ENCODE data around the gene TTN. TPM values are rescaled to one million over a fixed set of nuclear protein-coding genes. Genes with fewer than 3 reads are reported as not detected.

Gene TTN
- total RNA-seq, 2 donors from 2014 or later = 1,330 to 3,257 TPM

DNA sequence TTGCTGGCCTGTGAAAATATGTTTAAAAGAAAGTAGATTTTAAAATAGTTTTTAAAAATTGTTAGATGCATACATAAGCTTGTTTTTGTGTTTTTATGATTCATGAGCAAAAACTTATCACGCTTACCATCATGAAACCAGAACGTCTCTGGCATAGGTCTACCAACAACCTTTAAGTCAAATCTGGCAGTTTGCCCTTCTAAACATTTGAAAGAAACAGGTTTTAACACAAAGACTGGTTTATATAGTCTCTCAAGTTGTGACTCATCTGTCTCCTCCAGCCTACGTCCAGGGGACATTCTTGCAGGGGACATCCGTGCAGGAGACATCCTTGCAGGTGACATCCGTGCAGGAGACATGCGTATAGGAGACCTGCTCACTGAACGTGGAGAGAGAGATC, 29.6 kb downstream of the TTN start:
- no peak overlapping the region for H3K27ac ChIP-seq
- peaks cover 0 to 5% of the 10 kb centered on the region in 2 donors for H3K4me1 ChIP-seq
- H3K36me3 ChIP-seq = peaks cover 100% of the 10 kb centered on the region

DNA sequence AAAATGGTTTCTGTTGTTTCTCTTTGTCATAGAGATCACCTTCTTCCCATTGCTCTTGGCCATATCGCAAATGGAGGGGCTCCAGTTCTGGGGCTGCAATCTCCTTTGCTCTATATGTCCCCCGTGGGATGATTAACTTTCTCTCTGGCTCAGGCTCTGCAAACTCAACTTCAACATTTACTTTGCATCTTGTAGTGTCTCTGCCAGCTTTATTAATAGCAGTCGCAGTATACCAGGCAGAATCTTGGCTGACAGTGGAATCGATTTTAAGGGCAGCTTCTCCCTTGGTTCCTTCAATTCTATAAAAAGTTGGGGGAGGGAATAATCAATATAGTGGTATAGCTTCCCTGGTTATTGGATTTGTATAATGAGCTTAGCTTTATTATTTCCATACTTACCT, 30.5 kb downstream of the TTN start:
- TF ChIP-seq, protein P1, sequence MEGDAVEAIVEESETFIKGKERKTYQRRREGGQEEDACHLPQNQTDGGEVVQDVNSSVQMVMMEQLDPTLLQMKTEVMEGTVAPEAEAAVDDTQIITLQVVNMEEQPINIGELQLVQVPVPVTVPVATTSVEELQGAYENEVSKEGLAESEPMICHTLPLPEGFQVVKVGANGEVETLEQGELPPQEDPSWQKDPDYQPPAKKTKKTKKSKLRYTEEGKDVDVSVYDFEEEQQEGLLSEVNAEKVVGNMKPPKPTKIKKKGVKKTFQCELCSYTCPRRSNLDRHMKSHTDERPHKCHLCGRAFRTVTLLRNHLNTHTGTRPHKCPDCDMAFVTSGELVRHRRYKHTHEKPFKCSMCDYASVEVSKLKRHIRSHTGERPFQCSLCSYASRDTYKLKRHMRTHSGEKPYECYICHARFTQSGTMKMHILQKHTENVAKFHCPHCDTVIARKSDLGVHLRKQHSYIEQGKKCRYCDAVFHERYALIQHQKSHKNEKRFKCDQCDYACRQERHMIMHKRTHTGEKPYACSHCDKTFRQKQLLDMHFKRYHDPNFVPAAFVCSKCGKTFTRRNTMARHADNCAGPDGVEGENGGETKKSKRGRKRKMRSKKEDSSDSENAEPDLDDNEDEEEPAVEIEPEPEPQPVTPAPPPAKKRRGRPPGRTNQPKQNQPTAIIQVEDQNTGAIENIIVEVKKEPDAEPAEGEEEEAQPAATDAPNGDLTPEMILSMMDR (IDR thresholded peaks at IDR 0.05) = no peak
- no peaks in the 10 kb centered on the region for H3K9me3 ChIP-seq
- H3K4me3 ChIP-seq = no peak overlapping the region
- H3K4me1 ChIP-seq = no peaks in the 10 kb centered on the region
- H3K36me3 ChIP-seq = peaks cover 100% of the 10 kb centered on the region
- H3K27ac ChIP-seq = no peak overlapping the region
- DNase-seq (ENCODE audit: low spot score) = no peak
- H3K27me3 ChIP-seq = no peaks in the 10 kb centered on the region

More for the DNA sequence above, 29.6 kb downstream of the TTN start:
- Histone ChIP-seq H3K27me3 (no peaks in the 10 kb centered on the region), H3K9me3 (no peaks in the 10 kb centered on the region), H3K4me3 (no peak overlapping the region)
- TF ChIP-seq, protein P1 (IDR thresholded peaks at IDR 0.05) = no peak
- no peak for DNase-seq (ENCODE audit: low spot score)

DNA sequence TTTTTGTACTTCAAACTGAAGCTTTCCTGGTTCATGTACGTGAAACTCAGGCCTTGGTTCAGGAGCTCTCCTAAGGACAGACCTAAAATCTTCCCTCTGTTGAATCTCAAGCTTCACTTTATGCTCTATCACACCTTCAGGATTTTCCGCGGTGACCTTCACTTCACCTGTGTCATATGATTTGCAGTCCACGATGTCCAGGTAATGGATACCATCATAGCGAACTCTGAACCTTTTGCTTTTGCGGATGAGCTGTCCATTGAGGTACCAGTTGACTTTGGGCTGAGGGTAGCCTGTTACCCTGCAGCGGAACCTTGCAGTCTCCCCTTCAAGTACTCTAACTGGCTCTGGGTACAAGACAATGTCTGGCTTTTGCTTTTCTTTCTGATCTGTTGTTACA, 31.2 kb downstream of the TTN start:
- no peaks in the 10 kb centered on the region for H3K27me3 ChIP-seq
- no peak overlapping the region for H3K4me3 ChIP-seq
- no peak for DNase-seq (ENCODE audit: low spot score)
- no peak overlapping the region for H3K27ac ChIP-seq
- peaks cover 100% of the 10 kb centered on the region for H3K36me3 ChIP-seq
- no peaks in the 10 kb centered on the region for H3K9me3 ChIP-seq
- H3K4me1 ChIP-seq = no peaks in the 10 kb centered on the region
- TF ChIP-seq, protein P1 (IDR thresholded peaks at IDR 0.05) = no peak

- H3K9me3 ChIP-seq = no peaks in the 10 kb centered on the region
- no peak for DNase-seq (ENCODE audit: low spot score)
- TF ChIP-seq, protein P1 (IDR thresholded peaks at IDR 0.05) = no peak
- peaks cover 99% of the 10 kb centered on the region for H3K36me3 ChIP-seq
- no peak overlapping the region for H3K27ac ChIP-seq
- peaks cover 0 to 11% of the 10 kb centered on the region in 2 donors for H3K4me1 ChIP-seq
- no peaks in the 10 kb centered on the region for H3K27me3 ChIP-seq
- no peak overlapping the region for H3K4me3 ChIP-seq
Measured at GRCh38 chr2:178770518-178770917, 36.7 kb downstream of the TTN start.

GRCh38 chr2:178767094-178768060, 39.8 kb downstream of the TTN start:
- Histone ChIP-seq H3K4me3 (no peak overlapping the region), H3K27ac (no peak overlapping the region), H3K4me1 (peaks cover 0 to 11% of the 10 kb centered on the region in 2 donors), H3K27me3 (no peaks in the 10 kb centered on the region), H3K9me3 (no peaks in the 10 kb centered on the region), H3K36me3 (peaks cover 99% of the 10 kb centered on the region)
- no peak for DNase-seq (ENCODE audit: low spot score)
- TF ChIP-seq, protein P1 (IDR thresholded peaks at IDR 0.05) = no peak

Data from right atrium auricular region (tissue), 2 donors.